NCI-H774 (cell line): ENCODE results near the gene TGFA.

ENCODE experiments used
- DNase-seq: peaks from one replicate; lab custom pipeline; 2025; lab: John Stamatoyannopoulos, UW

TGFA gene

GRCh38 chr2:70418514-70418913, 135.1 kb downstream of the TGFA start:
- DNase-seq: no peak

- DNase-seq: no peak
Measured at GRCh38 chr2:70417011-70417410, 136.6 kb downstream of the TGFA start.

- DNase-seq: no peak
Measured at GRCh38 chr2:70412294-70413070, 141.1 kb downstream of the TGFA start.

- DNase-seq: no peak
Measured at GRCh38 chr2:70411483-70412125, 142.0 kb downstream of the TGFA start.

- DNase-seq: no peak
Measured at GRCh38 chr2:70403267-70404053, 150.2 kb downstream of the TGFA start.

GRCh38 chr2:70400539-70400938, 153.1 kb downstream of the TGFA start:
- no peak for DNase-seq

- DNase-seq: no peak
Measured at GRCh38 chr2:70399046-70399445, 154.6 kb downstream of the TGFA start.
